ENCODE measurements around the gene SPART.

DNA sequence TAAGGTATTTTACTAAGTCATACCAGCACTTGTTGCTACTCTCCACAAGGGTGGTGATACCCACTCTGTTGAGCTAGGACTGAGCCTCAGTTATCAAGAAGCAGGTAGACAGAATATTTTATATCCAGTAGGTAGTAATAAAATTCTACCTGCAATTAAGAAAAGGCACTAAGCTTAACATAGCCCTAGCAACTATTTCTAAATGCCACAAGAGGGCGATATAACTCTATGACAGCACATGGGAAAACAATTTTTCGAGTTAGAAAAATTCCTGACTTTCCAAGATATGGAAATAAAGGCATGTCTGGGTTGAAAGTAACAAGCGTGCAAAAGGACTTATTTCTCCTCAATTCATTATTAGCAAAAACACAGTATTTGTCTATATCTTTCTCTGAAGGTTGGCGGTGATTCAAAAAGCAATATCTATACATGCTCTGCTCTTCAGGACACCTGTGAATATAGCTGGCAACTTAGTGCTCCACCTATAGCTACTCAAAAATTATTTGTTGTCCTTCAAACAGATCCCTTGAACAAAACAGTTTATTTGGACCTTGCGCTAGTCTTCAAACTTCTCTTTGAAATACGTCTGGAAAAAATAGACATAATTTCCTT, 63.3 kb downstream of the SPART start:
- TF ChIP-seq SIN3A (conservative IDR thresholded peaks at IDR 0.05 in 1 of 2, IDR thresholded peaks at IDR 0.05 in 1 of 2; ENCODE audit: low read depth in 1 of 2, low read length in 2 of 2) (no peak), KDM4A (IDR thresholded peaks at IDR 0.05; ENCODE audit: low read depth, low read length, severe bottlenecking) (no peak), MAFK (IDR thresholded peaks at IDR 0.05; ENCODE audit: low read depth, low read length) (no peak), TEAD4 (IDR thresholded peaks at IDR 0.05; ENCODE audit: low read depth, low read length) (peak; percentile 33; the same call in 1 of the 2 replicates)

All from H1 (cell line).